SU-DHL-6 (cell line): ENCODE measurements around the gene MPZL1.

ENCODE experiments used
- H2AFZ ChIP-seq: fragments of 200-600 bp; sonication (generic); 2 replicates; pipeline ENCODE4 v1.6.1; 2014; ENCODE audit warnings: low read depth, mild to moderate bottlenecking, moderate library complexity, mixed read lengths, antibody characterized with exemption, low read length; ENCODE audit not compliant: severe bottlenecking
- H3F3A ChIP-seq: fragments of 200-600 bp; shearing (Covaris generic); 2 replicates; pipeline ENCODE4 v1.6.0; 2016; ENCODE audit warnings: antibody characterized with exemption, mild to moderate bottlenecking; ENCODE audit not compliant: insufficient read depth
- H3K27ac ChIP-seq: fragments of 200-600 bp; sonication (generic); 2 replicates; pipeline ENCODE4 v1.5.1; 2016; ENCODE audit warnings: low read depth, mild to moderate bottlenecking, low read length, moderate library complexity, mixed read lengths
- H3K27me3 ChIP-seq: fragments of 200-600 bp; sonication (generic), shearing (Covaris generic); 2 replicates; pipeline ENCODE4 v1.6.0; 2014; ENCODE audit warnings: mild to moderate bottlenecking, low read length
- H3K36me3 ChIP-seq: fragments of 200-600 bp; sonication (generic); 2 replicates; pipeline ENCODE4 v1.6.1; 2014; ENCODE audit warnings: mild to moderate bottlenecking, low read length, mixed read lengths
- H3K4me2 ChIP-seq: fragments of 300-600, 200-600 bp; shearing (Covaris generic), sonication (generic); 2 replicates; pipeline ENCODE4 v1.6.0; 2014; ENCODE audit warnings: low read length, low read depth, mild to moderate bottlenecking; ENCODE audit not compliant: poor library complexity, severe bottlenecking
- H3K4me3 ChIP-seq: fragments of 200-600 bp; sonication (generic); 2 replicates; pipeline ENCODE4 v1.5.1; 2014; ENCODE audit warnings: antibody characterized with exemption, low read length, mild to moderate bottlenecking, mixed read lengths; ENCODE audit not compliant: insufficient read depth, poor library complexity, severe bottlenecking
- H3K79me2 ChIP-seq: fragments of 200-600 bp; sonication (generic); 2 replicates; pipeline ENCODE4 v1.6.1; 2014; ENCODE audit warnings: mild to moderate bottlenecking, low read length, moderate library complexity; ENCODE audit not compliant: insufficient read depth
- H3K9ac ChIP-seq: fragments of 200-600 bp; sonication (generic); 2 replicates; pipeline ENCODE4 v1.7.0; 2014; ENCODE audit warnings: mild to moderate bottlenecking, low read length
- H3K9me2 ChIP-seq: fragments of 200-600 bp; sonication (generic); replicated peaks from 2 replicates; pipeline ENCODE4 v1.6.1; 2014; ENCODE audit warnings: low read length; ENCODE audit not compliant: insufficient read depth
- H3K9me3 ChIP-seq: fragments of 200-600 bp; sonication (generic); 2 replicates; pipeline ENCODE4 v1.6.1; 2014; ENCODE audit warnings: low read length, mixed read lengths; ENCODE audit not compliant: insufficient read depth
- H4K20me1 ChIP-seq: fragments of 200-600 bp; sonication (generic); 2 replicates; pipeline ENCODE4 v1.6.1; 2014; ENCODE audit warnings: low read depth, mild to moderate bottlenecking, antibody characterized with exemption, low read length, moderate library complexity, mixed read lengths
- CTCF ChIP-seq: fragments of 200-600 bp; sonication (generic); IDR thresholded peaks from one replicate; pipeline ENCODE4 v1.5.1; 2017; ENCODE audit warnings: antibody characterized with exemption, mild to moderate bottlenecking, low read length, moderate library complexity; ENCODE audit not compliant: insufficient read depth, poor library complexity, severe bottlenecking
- EZH2phosphoT487 ChIP-seq: fragments of 200-600 bp; sonication (generic), shearing (Covaris generic); conservative IDR thresholded peaks from 2 replicates; pipeline ENCODE4 v1.6.1; 2018; ENCODE audit warnings: mild to moderate bottlenecking, antibody characterized with exemption, low read length, moderate library complexity, mixed read lengths

The MPZL1 gene

GRCh38 chr1:167791281-167792187 is 69.8 kb downstream of the MPZL1 start:
- H3K27ac ChIP-seq: no peak overlapping the region

GRCh38 chr1:167792188-167792565 is 70.4 kb downstream of the MPZL1 start:
- TF ChIP-seq CTCF: no peak
- no peak for TF ChIP-seq EZH2phosphoT487
- no peak overlapping the region for H3K4me2 ChIP-seq
- H3K9ac ChIP-seq: no peak overlapping the region
- H3F3A ChIP-seq: no peaks in the 10 kb centered on the region
- no peaks in the 10 kb centered on the region for H3K27me3 ChIP-seq
- H3K36me3 ChIP-seq: no peaks in the 10 kb centered on the region
- no peak overlapping the region for H3K4me3 ChIP-seq
- H3K79me2 ChIP-seq: no peaks in the 10 kb centered on the region
- no peaks in the 10 kb centered on the region for H3K9me2 ChIP-seq
- H3K27ac ChIP-seq: no peak overlapping the region
- H2AFZ ChIP-seq: no peak overlapping the region
- H4K20me1 ChIP-seq: no peaks in the 10 kb centered on the region
- no peaks in the 10 kb centered on the region for H3K9me3 ChIP-seq

More at GRCh38 chr1:167791281-167792187, 69.8 kb downstream of the MPZL1 start:
- H3K27me3 ChIP-seq: no peaks in the 10 kb centered on the region
- H4K20me1 ChIP-seq: no peaks in the 10 kb centered on the region
- no peaks in the 10 kb centered on the region for H3K9me3 ChIP-seq
- H3F3A ChIP-seq: no peaks in the 10 kb centered on the region
- H3K9ac ChIP-seq: no peak overlapping the region
- no peaks in the 10 kb centered on the region for H3K79me2 ChIP-seq
- H2AFZ ChIP-seq: no peak overlapping the region
- H3K4me2 ChIP-seq: no peak overlapping the region
- TF ChIP-seq CTCF (no peak), EZH2phosphoT487 (no peak)
- no peaks in the 10 kb centered on the region for H3K9me2 ChIP-seq
- no peaks in the 10 kb centered on the region for H3K36me3 ChIP-seq
- H3K4me3 ChIP-seq: no peak overlapping the region

- no peak overlapping the region for H2AFZ ChIP-seq
- no peaks in the 10 kb centered on the region for H3K36me3 ChIP-seq
- H3K27ac ChIP-seq: no peak overlapping the region
- no peaks in the 10 kb centered on the region for H3K9me2 ChIP-seq
- no peak overlapping the region for H3K9ac ChIP-seq
- no peaks in the 10 kb centered on the region for H4K20me1 ChIP-seq
- H3K79me2 ChIP-seq: no peaks in the 10 kb centered on the region
- H3K27me3 ChIP-seq: no peaks in the 10 kb centered on the region
- H3F3A ChIP-seq: no peaks in the 10 kb centered on the region
- H3K4me3 ChIP-seq: no peak overlapping the region
- no peak overlapping the region for H3K4me2 ChIP-seq
- TF ChIP-seq CTCF (no peak), EZH2phosphoT487 (no peak)
- no peaks in the 10 kb centered on the region for H3K9me3 ChIP-seq
Observed at GRCh38 chr1:167794043-167794442, 72.3 kb downstream of the MPZL1 start.
